Peyer's patch (tissue), 4 donors: ENCODE data around the gene ALDH3B1.

Experiments
- CTCF ChIP-seq, 6 experiments: fragments of 450-650 bp in 4 of 6; fragments of 200-600 bp in 2 of 6; sonication (generic) in 1 of 6; IDR thresholded peaks; one replicate each; pipeline ENCODE4 v1.5.1; 2017 to 2019; ENCODE audit warnings: antibody characterized with exemption in 6 of 6, mild to moderate bottlenecking in 3 of 6, moderate library complexity in 1 of 6
- POLR2A ChIP-seq, 2 donors: fragments of 450-650 bp; IDR thresholded peaks; one replicate each; pipeline ENCODE4 v1.5.1; 2017; ENCODE audit warnings: antibody characterized with exemption in 2 of 2, mild to moderate bottlenecking in 2 of 2, moderate library complexity in 2 of 2

GRCh38 chr11:68037411-68038225 lies 27.5 kb downstream of the ALDH3B1 start:
- TF ChIP-seq CTCF (IDR thresholded peaks at IDR 0.05) (no peak), POLR2A (IDR thresholded peaks at IDR 0.05) (no peak)
